Measurements from ENCODE around the gene LRTM2. TPM values are rescaled to one million over a fixed set of nuclear protein-coding genes. Genes with fewer than 3 reads are reported as not detected.

LRTM2 gene
- total RNA-seq, 1 donor from 2014 or later, result not detected

- no peak overlapping the region for H3K27ac ChIP-seq
- H3K4me1 ChIP-seq, result peaks cover 4% of the 10 kb centered on the region
- no peak for TF ChIP-seq CTCF (IDR thresholded peaks at IDR 0.05)
- no peak for TF ChIP-seq POLR2AphosphoS5 (IDR thresholded peaks at IDR 0.05; ENCODE audit: insufficient read depth in 1 of 2, low read depth in 1 of 2)
- TF ChIP-seq POLR2A (IDR thresholded peaks at IDR 0.05), result no peak
- no peak overlapping the region for H3K4me3 ChIP-seq
- intact Hi-C loops (cut with DNase I), result no loop called here
- no peaks in the 10 kb centered on the region for H3K36me3 ChIP-seq
- H3K9me3 ChIP-seq, result no peaks in the 10 kb centered on the region
- H3K27me3 ChIP-seq, result peaks cover 3% of the 10 kb centered on the region
- no peak for DNase-seq (ENCODE audit: extremely low spot score in 2 of 2)
Measured at GRCh38 chr12:1826401-1826800, 6.0 kb downstream of the LRTM2 start.

- intact Hi-C loops (cut with DNase I), result no loop called here
- Histone ChIP-seq H3K4me3 (no peak overlapping the region), H3K27me3 (peaks cover 5% of the 10 kb centered on the region), H3K9me3 (no peaks in the 10 kb centered on the region), H3K4me1 (peaks cover 4% of the 10 kb centered on the region), H3K27ac (no peak overlapping the region), H3K36me3 (no peaks in the 10 kb centered on the region)
- DNase-seq (ENCODE audit: extremely low spot score in 2 of 2), result no peak
- no peak for TF ChIP-seq POLR2AphosphoS5 (IDR thresholded peaks at IDR 0.05; ENCODE audit: insufficient read depth in 1 of 2, low read depth in 1 of 2)
- TF ChIP-seq POLR2A (IDR thresholded peaks at IDR 0.05), result no peak
- TF ChIP-seq CTCF (IDR thresholded peaks at IDR 0.05), result no peak
Measured at GRCh38 chr12:1826867-1827705, 6.7 kb downstream of the LRTM2 start.

- Histone ChIP-seq H3K9me3 (no peaks in the 10 kb centered on the region), H3K4me1 (peaks cover 4% of the 10 kb centered on the region), H3K27ac (no peak overlapping the region), H3K4me3 (no peak overlapping the region), H3K27me3 (peaks cover 5% of the 10 kb centered on the region), H3K36me3 (no peaks in the 10 kb centered on the region)
- intact Hi-C loops (cut with DNase I), result no loop called here
- TF ChIP-seq POLR2A (IDR thresholded peaks at IDR 0.05) (no peak), POLR2AphosphoS5 (IDR thresholded peaks at IDR 0.05; ENCODE audit: insufficient read depth in 1 of 2, low read depth in 1 of 2) (no peak), CTCF (IDR thresholded peaks at IDR 0.05) (no peak)
- no peak for DNase-seq (ENCODE audit: extremely low spot score in 2 of 2)
Measured at GRCh38 chr12:1827826-1828805, 7.8 kb downstream of the LRTM2 start.

GRCh38 chr12:1828856-1829255 lies 8.5 kb downstream of the LRTM2 start:
- Histone ChIP-seq H3K9me3 (no peaks in the 10 kb centered on the region), H3K27me3 (peaks cover 5% of the 10 kb centered on the region), H3K4me3 (no peak overlapping the region), H3K36me3 (no peaks in the 10 kb centered on the region), H3K27ac (no peak overlapping the region), H3K4me1 (peaks cover 4% of the 10 kb centered on the region)
- TF ChIP-seq POLR2AphosphoS5 (IDR thresholded peaks at IDR 0.05; ENCODE audit: insufficient read depth in 1 of 2, low read depth in 1 of 2) (no peak), POLR2A (IDR thresholded peaks at IDR 0.05) (no peak), CTCF (IDR thresholded peaks at IDR 0.05) (no peak)
- no peak for DNase-seq (ENCODE audit: extremely low spot score in 2 of 2)
- intact Hi-C loops (cut with DNase I), result no loop called here

Measured in vagina (tissue), 2 donors.